Measurements from ENCODE around the gene ATP8B1. TPM values are rescaled to one million over a fixed set of nuclear protein-coding genes. Genes with fewer than 3 reads are reported as not detected.

Gene ATP8B1
- total RNA-seq, 1 experiment from 2014 or later, result 5.6 TPM

GRCh38 chr18:57640236-57640635 is 162.9 kb downstream of the ATP8B1 start (continued):
- no peak for TF ChIP-seq ARID4B (CRISPR knock-in tag; IDR thresholded peaks at IDR 0.05; ENCODE audit: borderline replicate concordance)
- no peak for TF ChIP-seq ZBTB21 (CRISPR knock-in tag; IDR thresholded peaks at IDR 0.05; ENCODE audit: borderline replicate concordance)
- TF ChIP-seq, protein P1, sequence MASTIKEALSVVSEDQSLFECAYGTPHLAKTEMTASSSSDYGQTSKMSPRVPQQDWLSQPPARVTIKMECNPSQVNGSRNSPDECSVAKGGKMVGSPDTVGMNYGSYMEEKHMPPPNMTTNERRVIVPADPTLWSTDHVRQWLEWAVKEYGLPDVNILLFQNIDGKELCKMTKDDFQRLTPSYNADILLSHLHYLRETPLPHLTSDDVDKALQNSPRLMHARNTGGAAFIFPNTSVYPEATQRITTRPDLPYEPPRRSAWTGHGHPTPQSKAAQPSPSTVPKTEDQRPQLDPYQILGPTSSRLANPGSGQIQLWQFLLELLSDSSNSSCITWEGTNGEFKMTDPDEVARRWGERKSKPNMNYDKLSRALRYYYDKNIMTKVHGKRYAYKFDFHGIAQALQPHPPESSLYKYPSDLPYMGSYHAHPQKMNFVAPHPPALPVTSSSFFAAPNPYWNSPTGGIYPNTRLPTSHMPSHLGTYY (CRISPR knock-in tag; IDR thresholded peaks at IDR 0.05), result no peak

DNA sequence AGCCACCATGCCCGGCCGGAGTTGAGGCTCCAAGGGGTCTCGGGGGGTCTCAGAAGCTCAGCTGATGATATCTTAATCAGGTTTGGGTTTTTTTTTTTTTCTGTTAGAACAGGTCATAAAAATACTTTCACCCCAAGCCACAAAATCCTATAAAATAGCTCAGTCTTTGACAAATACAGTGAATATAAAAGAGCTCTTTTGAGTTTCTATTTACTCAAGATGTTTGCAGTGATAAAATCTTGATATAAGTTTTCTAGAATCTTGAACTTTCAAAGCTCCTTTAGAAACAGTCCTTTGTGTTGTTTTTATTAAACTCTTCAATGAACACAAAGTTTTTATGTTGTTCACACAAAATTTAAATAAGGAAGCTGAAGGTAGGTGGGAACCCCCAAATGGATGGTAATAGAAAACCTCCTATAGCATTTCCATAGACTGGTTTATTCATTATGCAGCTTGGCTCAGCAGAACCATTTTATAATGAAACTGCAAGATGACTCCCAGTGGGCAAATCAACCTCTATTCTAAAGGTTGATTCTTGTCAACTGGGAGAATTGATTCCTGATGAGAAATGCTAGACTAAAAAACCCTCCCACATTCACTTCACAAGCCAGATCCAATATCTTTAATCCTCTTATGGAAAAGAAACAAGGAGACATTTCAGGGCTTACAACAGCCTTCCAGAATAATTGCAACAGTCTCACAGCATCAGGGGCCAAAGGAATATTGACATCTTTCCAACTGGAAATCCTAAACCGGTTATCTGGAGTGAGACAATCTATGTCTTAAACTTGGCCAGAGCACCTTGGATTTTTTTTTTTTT is 167.9 kb downstream of the ATP8B1 start:
- peaks cover 4% of the 10 kb centered on the region; the same call in 1 of the 2 replicates for H3K9me3 Mint-ChIP-seq

More for the DNA sequence above, 167.9 kb downstream of the ATP8B1 start:
- no peak overlapping the region for H3K27ac Mint-ChIP-seq
- H3K4me1 Mint-ChIP-seq, result peaks cover 11% of the 10 kb centered on the region
- no peak overlapping the region for H3K4me3 Mint-ChIP-seq
- ChIA-PET CTCF (interaction anchor here (0.6 kb wide), 1 partner anchor 19 kb away, joined by 3 read pairs; no protein-coding TSS in a partner anchor), POLR2A (interaction anchor here (0.6 kb wide), 1 partner anchor 60 kb away, joined by 3 read pairs; no protein-coding TSS in a partner anchor)
- DNase-seq (ENCODE audit: low spot score), result no peak
- peaks cover 14% of the 10 kb centered on the region for H3K36me3 Mint-ChIP-seq
- no peak for ATAC-seq
- no peaks in the 10 kb centered on the region for H3K27me3 Mint-ChIP-seq (ENCODE audit: low read depth)
- no peak for TF ChIP-seq JUN (CRISPR knock-in tag; IDR thresholded peaks at IDR 0.05)
- no peak for TF ChIP-seq TCF7 (CRISPR knock-in tag; IDR thresholded peaks at IDR 0.05; ENCODE audit: low read depth)
- no peak for TF ChIP-seq IRF1 (CRISPR knock-in tag; IDR thresholded peaks at IDR 0.05)
- no peak for TF ChIP-seq NFYB (CRISPR knock-in tag; conservative IDR thresholded peaks at IDR 0.05; ENCODE audit: low read depth)
- TF ChIP-seq, protein P2, sequence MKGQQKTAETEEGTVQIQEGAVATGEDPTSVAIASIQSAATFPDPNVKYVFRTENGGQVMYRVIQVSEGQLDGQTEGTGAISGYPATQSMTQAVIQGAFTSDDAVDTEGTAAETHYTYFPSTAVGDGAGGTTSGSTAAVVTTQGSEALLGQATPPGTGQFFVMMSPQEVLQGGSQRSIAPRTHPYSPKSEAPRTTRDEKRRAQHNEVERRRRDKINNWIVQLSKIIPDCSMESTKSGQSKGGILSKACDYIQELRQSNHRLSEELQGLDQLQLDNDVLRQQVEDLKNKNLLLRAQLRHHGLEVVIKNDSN (CRISPR knock-in tag; IDR thresholded peaks at IDR 0.05), result no peak
- TF ChIP-seq GABPB1 (CRISPR knock-in tag; IDR thresholded peaks at IDR 0.05), result no peak
- no peak for TF ChIP-seq ZNF512 (CRISPR knock-in tag; IDR thresholded peaks at IDR 0.05; ENCODE audit: borderline replicate concordance)
- no peak for TF ChIP-seq NFATC4 (CRISPR knock-in tag; IDR thresholded peaks at IDR 0.05)
- TF ChIP-seq, protein P1 (CRISPR knock-in tag; IDR thresholded peaks at IDR 0.05), result no peak
- no peak for TF ChIP-seq USF2 (CRISPR knock-in tag; IDR thresholded peaks at IDR 0.05)
- no peak for TF ChIP-seq ZNF317 (CRISPR knock-in tag; IDR thresholded peaks at IDR 0.05; ENCODE audit: borderline replicate concordance, low read depth)
- TF ChIP-seq NFE2L1 (CRISPR knock-in tag; IDR thresholded peaks at IDR 0.05), result no peak
- no peak for TF ChIP-seq PREB (CRISPR knock-in tag; IDR thresholded peaks at IDR 0.05; ENCODE audit: borderline replicate concordance)
- TF ChIP-seq ZNF219 (CRISPR knock-in tag; IDR thresholded peaks at IDR 0.05; ENCODE audit: borderline replicate concordance), result no peak
